HepG2 (cell line): Measurements from ENCODE around the gene FAM209B.

Experiments
- ELF4 ChIP-seq: sonication (generic); formaldehyde crosslinking; IDR thresholded peaks from 2 replicates; pipeline ENCODE4 v1.5.0; 2020; ENCODE audit warnings: missing genetic modification reagents, mild to moderate bottlenecking, moderate library complexity, borderline replicate concordance
- POLR2AphosphoS5 ChIP-seq: IDR thresholded peaks from 2 replicates; pipeline ENCODE4 v1.6.1; 2012; ENCODE audit warnings: low read depth, low read length
- SP2 ChIP-seq: sonication (generic); formaldehyde crosslinking; IDR thresholded peaks from 2 replicates; pipeline ENCODE4 v1.5.1; 2020; ENCODE audit warnings: mild to moderate bottlenecking, missing genetic modification reagents

GRCh38 chr20:56581701-56582100 is 48.7 kb downstream of the FAM209B start:
- TF ChIP-seq POLR2AphosphoS5, result no peak
- TF ChIP-seq SP2 (CRISPR knock-in tag), result no peak
- no peak for TF ChIP-seq ELF4
